VCaP (cell line): ENCODE data around the gene C10orf120.
A peak's percentile ranks its signal among the peaks of the same experiment; 100 is the strongest.

ENCODE experiments used
- H3K27ac ChIP-seq: fragments of 450-650 bp; 2 replicates; pipeline ENCODE4 v1.5.1; 2017
- CTCF ChIP-seq: fragments of 450-650 bp; conservative IDR thresholded peaks from 2 replicates; pipeline ENCODE4 v1.5.1; 2017; ENCODE audit warnings: mild to moderate bottlenecking, moderate library complexity

C10orf120 gene

GRCh38 chr10:122656308-122656705 is 43.3 kb downstream of the C10orf120 start:
- no peak for TF ChIP-seq CTCF
- peak overlapping the region; percentile 73 for H3K27ac ChIP-seq

- no peak for TF ChIP-seq CTCF
- H3K27ac ChIP-seq, result peak overlapping the region; percentile 73
Measured at GRCh38 chr10:122655524-122656307, 43.9 kb downstream of the C10orf120 start.

- no peak for TF ChIP-seq CTCF
- H3K27ac ChIP-seq, result no peak overlapping the region
Measured at GRCh38 chr10:122650331-122650730, 49.3 kb downstream of the C10orf120 start.

GRCh38 chr10:122649903-122650302 is 49.7 kb downstream of the C10orf120 start:
- TF ChIP-seq CTCF, result no peak
- H3K27ac ChIP-seq, result no peak overlapping the region

GRCh38 chr10:122648599-122649428 is 50.8 kb downstream of the C10orf120 start:
- TF ChIP-seq CTCF, result peak; percentile 83
- no peak overlapping the region for H3K27ac ChIP-seq
